ENCODE measurements around the gene CSNK1G2.

The CSNK1G2 gene

GRCh38 chr19:2018752-2019151 is 77.8 kb downstream of the CSNK1G2 start:
- TF ChIP-seq MAX (IDR thresholded peaks at IDR 0.05; ENCODE audit: low read depth, low read length), result no peak
- no peak for TF ChIP-seq POLR2A (IDR thresholded peaks at IDR 0.05; ENCODE audit: extremely low read depth, insufficient read length)
- TF ChIP-seq MYC (IDR thresholded peaks at IDR 0.05; ENCODE audit: low read depth, low read length), result no peak
- TF ChIP-seq CTCF (IDR thresholded peaks at IDR 0.05; ENCODE audit: low read depth, low read length), result no peak
- no peak for DNase-seq (ENCODE audit: low read depth)
- no peak overlapping the region for H3K4me3 ChIP-seq (ENCODE audit: low read depth, low read length)

- TF ChIP-seq POLR2A (IDR thresholded peaks at IDR 0.05; ENCODE audit: extremely low read depth, insufficient read length) (no peak), MYC (IDR thresholded peaks at IDR 0.05; ENCODE audit: low read depth, low read length) (no peak), CTCF (IDR thresholded peaks at IDR 0.05; ENCODE audit: low read depth, low read length) (no peak), MAX (IDR thresholded peaks at IDR 0.05; ENCODE audit: low read depth, low read length) (no peak)
- H3K4me3 ChIP-seq (ENCODE audit: low read depth, low read length), result no peak overlapping the region
- DNase-seq (ENCODE audit: low read depth), result no peak
Measured at GRCh38 chr19:2021453-2022140, 80.6 kb downstream of the CSNK1G2 start.

GRCh38 chr19:2022289-2022688 is 81.3 kb downstream of the CSNK1G2 start:
- TF ChIP-seq POLR2A (IDR thresholded peaks at IDR 0.05; ENCODE audit: extremely low read depth, insufficient read length) (no peak), MAX (IDR thresholded peaks at IDR 0.05; ENCODE audit: low read depth, low read length) (no peak), MYC (IDR thresholded peaks at IDR 0.05; ENCODE audit: low read depth, low read length) (no peak), CTCF (IDR thresholded peaks at IDR 0.05; ENCODE audit: low read depth, low read length) (no peak)
- no peak overlapping the region for H3K4me3 ChIP-seq (ENCODE audit: low read depth, low read length)
- no peak for DNase-seq (ENCODE audit: low read depth)

GRCh38 chr19:2026770-2027169 is 85.8 kb downstream of the CSNK1G2 start:
- DNase-seq (ENCODE audit: low read depth), result no peak
- H3K4me3 ChIP-seq (ENCODE audit: low read depth, low read length), result no peak overlapping the region
- TF ChIP-seq MYC (IDR thresholded peaks at IDR 0.05; ENCODE audit: low read depth, low read length) (no peak), POLR2A (IDR thresholded peaks at IDR 0.05; ENCODE audit: extremely low read depth, insufficient read length) (no peak), CTCF (IDR thresholded peaks at IDR 0.05; ENCODE audit: low read depth, low read length) (no peak), MAX (IDR thresholded peaks at IDR 0.05; ENCODE audit: low read depth, low read length) (no peak)

- DNase-seq (ENCODE audit: low read depth), result peak; percentile 34
Measured at GRCh38 chr19:2027361-2027760, 86.4 kb downstream of the CSNK1G2 start.

More at GRCh38 chr19:2027361-2027760, 86.4 kb downstream of the CSNK1G2 start:
- H3K4me3 ChIP-seq (ENCODE audit: low read depth, low read length), result no peak overlapping the region
- TF ChIP-seq MYC (IDR thresholded peaks at IDR 0.05; ENCODE audit: low read depth, low read length), result no peak
- no peak for TF ChIP-seq POLR2A (IDR thresholded peaks at IDR 0.05; ENCODE audit: extremely low read depth, insufficient read length)
- no peak for TF ChIP-seq MAX (IDR thresholded peaks at IDR 0.05; ENCODE audit: low read depth, low read length)
- no peak for TF ChIP-seq CTCF (IDR thresholded peaks at IDR 0.05; ENCODE audit: low read depth, low read length)
